ENCODE measurements around the gene TXN2. TPM values are rescaled to one million over a fixed set of nuclear protein-coding genes. Genes with fewer than 3 reads are reported as not detected.
A peak's percentile ranks its signal among the peaks of the same experiment; 100 is the strongest.

The TXN2 gene
- total and polyA plus RNA-seq, 2 of the 4 experiments (the other 2 are of a cell fraction): 49.6 to 166 TPM

DNA sequence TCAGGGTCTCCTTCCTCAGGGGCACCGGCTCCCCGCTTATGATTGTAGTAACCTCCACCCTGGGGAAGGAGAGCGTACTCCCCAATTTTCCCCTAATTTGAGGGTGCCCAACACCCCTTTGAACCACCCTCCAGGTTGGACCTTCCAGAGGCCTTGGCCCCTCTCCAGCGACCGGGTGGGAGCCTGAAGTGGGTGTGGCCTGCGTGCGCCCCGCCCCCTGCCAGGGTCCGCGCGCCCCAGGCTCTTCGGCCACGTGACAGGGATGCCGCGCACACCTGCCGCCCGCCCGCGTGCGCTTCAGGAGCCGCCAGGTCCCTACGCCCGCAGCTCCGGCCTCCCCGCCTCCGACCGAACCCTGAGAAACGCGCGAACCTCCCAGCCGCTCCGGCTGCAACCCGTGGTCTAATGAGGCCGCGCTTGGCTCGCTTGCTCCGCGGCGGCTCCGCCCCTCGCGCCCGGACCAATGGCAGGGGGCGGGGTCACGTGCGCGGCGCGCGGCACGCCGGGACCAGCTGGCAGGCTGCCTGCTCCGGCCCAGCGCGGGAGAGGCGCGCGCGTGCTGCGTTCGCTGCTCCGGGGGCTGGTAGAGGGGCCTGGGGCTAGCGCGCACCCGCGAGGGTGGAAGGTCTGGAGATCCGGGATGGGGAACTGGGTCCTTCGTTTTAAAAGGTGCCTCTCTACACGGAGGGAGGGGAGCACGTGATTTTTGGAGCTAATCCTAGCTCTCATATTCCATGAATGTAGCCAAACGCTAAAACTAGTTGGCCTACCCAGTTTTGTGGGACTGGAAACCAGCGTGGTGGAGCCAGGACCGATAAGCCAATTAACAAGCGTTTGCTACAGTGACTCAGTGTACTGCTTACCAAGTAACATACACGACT lies 25.4 kb upstream of the TXN2 start, which contains the start of gene FOXRED2:
FOXRED2 (minus strand) TSS at position 404 of the 881 bp plus-strand sequence. CDS start 618 bp downstream, outside the sequence.
- H2BK20ac ChIP-seq (ENCODE audit: low read depth, low read length): 0 out of 2 replicates have a peak within 1 kb of the TSS, but pooled peaks have one; percentile 23
- in situ Hi-C loops (cut with MboI; ENCODE audit: low sequenced_read_pairs): loop anchor here (25.0 kb wide), 1 partner anchor 1195 kb away; no protein-coding TSS in a partner anchor
- H3K18ac ChIP-seq (ENCODE audit: low read depth, low read length): peak within 1 kb of the TSS; percentile 49; the same call in 1 of the 2 replicates
- H3K9ac ChIP-seq (ENCODE audit: low read depth, low read length): peak within 1 kb of the TSS; percentile 58
- H4K20me1 ChIP-seq (ENCODE audit: insufficient read depth, low read length): peaks cover 12% of the 10 kb centered on the region
- H3K4me2 ChIP-seq (ENCODE audit: low read depth, low read length): peak within 1 kb of the TSS; percentile 86
- H2BK15ac ChIP-seq (ENCODE audit: low read depth, low read length): no peak within 1 kb of the TSS
- H2BK120ac ChIP-seq (ENCODE audit: low read depth, low read length): peak within 1 kb of the TSS; percentile 65
- peak within 1 kb of the TSS; percentile 95 for H2AFZ ChIP-seq (replicated peaks; ENCODE audit: low read length, poor library complexity)
- 9% methylated on average over 40 of the region's 75 CpGs; no CpG with 5 or more reads in 1 of the 2 experiments for WGBS, 2 experiments (ENCODE audit: extremely low coverage in 2 of 2, insufficient read length in 1 of 2)
- H3K9me3 ChIP-seq (ENCODE audit: control insufficient read depth, insufficient read depth, low read length): no peaks in the 10 kb centered on the region
- H3K23ac ChIP-seq (ENCODE audit: low read depth, low read length): peak within 1 kb of the TSS; percentile 84
- dilution Hi-C loops (cut with HindIII; ENCODE audit: low sequenced_read_pairs, unreplicated experiment): no loop called here
- H2AK9ac ChIP-seq (replicated peaks; ENCODE audit: low read depth, low read length, poor library complexity): peak within 1 kb of the TSS; percentile 97
- peak within 1 kb of the TSS; percentile 54 for H3K27ac ChIP-seq (ENCODE audit: insufficient read depth, low read length)
- H3K4ac ChIP-seq (ENCODE audit: low read depth, low read length): peak within 1 kb of the TSS; percentile 90
- H3K56ac ChIP-seq (ENCODE audit: extremely low read depth, insufficient read depth, low read length): peak within 1 kb of the TSS; percentile 24; the same call in 1 of the 2 replicates
- peak within 1 kb of the TSS; percentile 32 for H2BK5ac ChIP-seq (ENCODE audit: low read depth, low read length, poor library complexity, severe bottlenecking)
- peaks cover 20% of the 10 kb centered on the region for H3K36me3 ChIP-seq (ENCODE audit: control insufficient read depth, insufficient read depth, low read length)
- peaks cover 12% of the 10 kb centered on the region for H3K9me1 ChIP-seq (ENCODE audit: insufficient read depth, low read length)
- H2AK5ac ChIP-seq (ENCODE audit: low read depth, low read length): peak within 1 kb of the TSS; percentile 52
- ATAC-seq (ENCODE audit: low read depth) (peak; percentile 92), DNase-seq (peak; percentile 68)
- no peaks in the 10 kb centered on the region for H3K27me3 ChIP-seq (ENCODE audit: control insufficient read depth, insufficient read depth, low read length)
- H3K14ac ChIP-seq (replicated peaks; ENCODE audit: low read depth, low read length): peak within 1 kb of the TSS; percentile 94
- TF ChIP-seq USF2 (IDR thresholded peaks at IDR 0.05; ENCODE audit: low read depth, low read length) (peak; percentile 97), MXI1 (IDR thresholded peaks at IDR 0.05; ENCODE audit: borderline replicate concordance, low read depth, low read length) (0 out of 2 replicates have a peak, but pooled peaks have one; percentile 15), RFX5 (IDR thresholded peaks at IDR 0.05; ENCODE audit: low read depth, low read length) (no peak), SMC3 (IDR thresholded peaks at IDR 0.05; ENCODE audit: low read depth, low read length) (no peak), BHLHE40 (IDR thresholded peaks at IDR 0.05; ENCODE audit: low read depth, low read length) (peak; percentile 96), FOS (IDR thresholded peaks at IDR 0.05; ENCODE audit: low read depth, low read length) (0 out of 2 replicates have a peak, but pooled peaks have one; percentile 27), MAFK (IDR thresholded peaks at IDR 0.05; ENCODE audit: low read depth, low read length) (no peak), POLR2A (IDR thresholded peaks at IDR 0.05; ENCODE audit: low read depth, low read length) (peak; percentile 56; the same call in 1 of the 2 replicates)
- peak within 1 kb of the TSS; percentile 84 for H4K5ac ChIP-seq (ENCODE audit: low read depth, low read length)
- peak within 1 kb of the TSS; percentile 61 to 98 for H4K8ac ChIP-seq (ENCODE audit: low read depth in 2 of 2, low read length in 2 of 2)
- CTCF ChIA-PET: no interaction called here
- H3K4me3 ChIP-seq (ENCODE audit: insufficient read depth, low read depth, low read length): peak within 1 kb of the TSS; percentile 58
- H4K91ac ChIP-seq (ENCODE audit: insufficient read depth, low read depth, low read length): peak within 1 kb of the TSS; percentile 58
- POLR2A ChIA-PET (ENCODE audit: unreplicated experiment): no interaction called here
- BruUV-seq (replicated peaks): no TSS peak
- H3K79me1 ChIP-seq (ENCODE audit: low read depth in 1 of 2, low read length in 2 of 2): peaks cover 3 to 19% of the 10 kb centered on the region in 2 experiments; a peak in 2 of 4 replicates
- intact Hi-C loops (cut with micrococcal nuclease): no loop called here
- H3K4me1 ChIP-seq (ENCODE audit: control insufficient read depth, insufficient read depth, low read length): no peaks in the 10 kb centered on the region

All from IMR-90 (cell line).